HL-60 (cell line): Measurements from ENCODE around the gene NACC2.

Source experiments
- CTCF ChIP-seq: IDR thresholded peaks from one replicate; pipeline ENCODE4 v1.5.1; 2011; ENCODE audit warnings: low read length, control low read depth, inconsistent platforms; ENCODE audit not compliant: insufficient read depth
- GABPA ChIP-seq: IDR thresholded peaks from 2 replicates; pipeline ENCODE4 v1.6.1; 2012; ENCODE audit warnings: low read depth
- POLR2AphosphoS5 ChIP-seq: IDR thresholded peaks from 2 replicates; pipeline ENCODE4 v1.6.1; 2012; ENCODE audit warnings: low read depth

DNA sequence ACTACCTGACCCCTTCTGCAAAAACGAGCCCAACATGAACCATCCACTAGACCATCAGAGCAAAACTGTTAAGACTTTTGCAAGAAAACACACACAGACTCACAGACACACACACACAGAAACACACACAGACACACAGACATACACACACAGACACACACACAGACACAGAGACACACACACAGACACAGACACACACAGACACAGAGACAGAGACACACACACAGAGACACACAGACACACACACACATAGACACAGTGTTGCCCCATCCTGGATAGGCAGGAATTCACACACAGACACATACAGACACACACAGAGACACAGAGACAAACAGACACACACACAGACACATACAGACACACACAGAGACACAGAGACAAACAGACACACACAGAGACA is 52.5 kb downstream of the NACC2 start:
- TF ChIP-seq CTCF: no peak
- no peak for TF ChIP-seq GABPA
- TF ChIP-seq POLR2AphosphoS5: no peak
